Muscle layer of colon (tissue), 2 donors: ENCODE data around the gene COX5A.

Experiments
- H3K27ac ChIP-seq: one replicate; pipeline ENCODE4 v1.7.0; 2013; ENCODE audit warnings: low read depth, mild to moderate bottlenecking, low read length, moderate library complexity
- H3K27me3 ChIP-seq, 2 donors: one replicate each; pipeline ENCODE4 v1.7.0; 2013; ENCODE audit warnings: low read length in 2 of 2, mild to moderate bottlenecking in 2 of 2; ENCODE audit not compliant: insufficient read depth in 2 of 2, control insufficient read depth in 1 of 2
- H3K36me3 ChIP-seq: one replicate; pipeline ENCODE4 v1.7.0; 2013; ENCODE audit warnings: mild to moderate bottlenecking, low read length; ENCODE audit not compliant: insufficient read depth
- H3K4me1 ChIP-seq: one replicate; pipeline ENCODE4 v1.7.0; 2013; ENCODE audit warnings: mild to moderate bottlenecking, low read length; ENCODE audit not compliant: insufficient read depth
- H3K4me3 ChIP-seq, 2 donors: one replicate each; pipeline ENCODE4 v1.7.0; 2013; ENCODE audit warnings: low read length in 2 of 2, low read depth in 1 of 2, mild to moderate bottlenecking in 1 of 2, moderate library complexity in 1 of 2
- H3K9ac ChIP-seq: one replicate; pipeline ENCODE4 v1.7.0; 2013; ENCODE audit warnings: low read length
- H3K9me3 ChIP-seq: one replicate; pipeline ENCODE4 v1.7.0; 2013; ENCODE audit warnings: mild to moderate bottlenecking, low read length
- donor health status: abdominal sarcoma.
- donor health status: Adenocarcinoma of cecum.

COX5A gene

DNA sequence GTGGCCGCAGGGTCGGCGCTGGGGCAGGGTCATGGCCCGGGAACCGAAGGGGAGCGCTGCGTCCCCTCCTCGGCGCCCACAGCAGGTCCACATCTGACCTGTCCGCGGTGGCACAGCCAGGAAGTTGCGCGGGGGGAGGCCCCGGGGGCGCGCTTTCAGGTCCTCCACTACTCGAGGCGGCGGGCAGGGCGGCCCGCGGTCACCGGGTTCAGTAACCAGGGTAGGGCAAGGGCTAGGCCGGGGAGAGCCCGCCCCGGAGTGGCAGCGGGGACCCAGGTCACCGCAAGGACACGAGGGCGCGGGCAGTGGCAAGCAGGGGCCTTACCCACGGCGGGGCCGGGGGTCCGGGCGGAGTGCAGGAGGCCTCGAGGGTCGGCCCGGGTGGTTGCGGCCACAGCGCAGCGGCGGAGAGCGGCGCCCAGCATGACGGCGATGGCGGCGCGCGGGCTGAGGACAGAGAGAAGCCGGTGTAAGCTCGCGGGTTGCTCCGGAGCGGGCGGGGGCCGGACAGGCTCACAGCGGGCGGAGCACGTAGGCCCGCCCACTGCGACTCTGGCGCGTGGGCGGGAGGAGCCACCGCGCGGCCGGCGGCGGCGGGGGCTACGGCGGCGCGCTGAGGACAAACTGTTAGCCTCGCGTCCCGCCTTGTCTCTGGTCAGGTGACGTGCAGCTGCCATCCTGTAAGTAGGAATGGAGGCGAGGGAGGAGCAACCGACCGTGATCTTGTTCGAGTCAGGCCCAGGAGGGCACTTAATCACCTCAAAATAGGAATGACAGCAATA, at the start of gene COX5A:
Gene COX5A, minus strand, starts transcription at position 484 of the 782 bp plus-strand sequence. Its CDS starts 59 bp downstream, at position 425.
- H3K27ac ChIP-seq: peak within 1 kb of the TSS; percentile 99
- peak within 1 kb of the TSS; percentile 51 for H3K9ac ChIP-seq
- no peaks in the 10 kb centered on the region for H3K36me3 ChIP-seq
- peaks cover 19% of the 10 kb centered on the region for H3K4me1 ChIP-seq
- H3K9me3 ChIP-seq: no peaks in the 10 kb centered on the region
- H3K27me3 ChIP-seq: no peaks in the 10 kb centered on the region
- peak within 1 kb of the TSS; percentile 66 to 99 for H3K4me3 ChIP-seq

DNA sequence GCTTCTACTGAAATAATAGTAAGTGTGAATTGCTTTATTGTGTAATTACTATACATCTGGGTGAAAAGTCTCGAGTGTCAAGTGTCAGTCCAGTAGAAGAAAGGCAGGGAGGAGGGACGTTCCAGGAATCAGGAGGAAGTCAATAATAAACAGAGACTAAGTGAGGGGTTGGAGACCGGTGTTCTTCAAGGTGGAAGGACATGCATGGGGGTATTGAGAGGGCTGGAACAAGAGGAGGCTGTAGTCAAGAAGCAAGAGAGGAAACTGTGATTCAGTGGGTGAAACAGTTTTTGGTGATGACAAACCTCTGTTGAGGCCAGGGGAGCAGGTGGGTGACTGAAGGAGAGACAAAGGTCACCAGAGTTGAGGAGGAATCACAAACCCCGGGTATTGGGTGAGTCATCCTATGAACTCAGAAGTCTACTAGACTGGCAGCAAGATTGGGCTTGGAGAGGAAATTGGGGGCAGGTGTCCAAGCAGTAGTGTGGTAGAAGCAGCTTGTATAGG, 45.9 kb upstream of the COX5A start:
- no peaks in the 10 kb centered on the region for H3K36me3 ChIP-seq
- no peaks in the 10 kb centered on the region for H3K27me3 ChIP-seq
- no peaks in the 10 kb centered on the region for H3K4me1 ChIP-seq
- no peak overlapping the region for H3K27ac ChIP-seq
- H3K9me3 ChIP-seq: no peaks in the 10 kb centered on the region
- no peak overlapping the region for H3K9ac ChIP-seq
- no peak overlapping the region for H3K4me3 ChIP-seq

DNA sequence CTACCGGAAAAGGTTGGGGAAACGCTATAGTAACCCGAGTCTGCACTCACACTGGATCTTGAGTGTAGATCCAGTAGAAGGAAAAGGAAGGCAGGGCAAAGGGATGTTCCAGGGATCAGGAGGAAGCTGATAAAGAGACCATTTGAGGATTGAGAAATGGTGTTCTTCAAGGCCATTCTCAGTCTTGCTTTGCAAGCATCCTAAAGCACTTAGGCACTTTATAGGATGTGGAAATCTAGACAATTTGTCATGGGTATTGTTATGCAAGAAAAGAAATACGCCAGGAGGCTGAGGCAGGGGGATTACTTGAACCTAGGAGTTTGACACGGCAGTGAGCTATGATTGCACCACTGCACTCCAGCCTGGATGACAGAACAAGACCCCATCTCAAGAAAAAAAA, 44.3 kb upstream of the COX5A start:
- no peaks in the 10 kb centered on the region for H3K27me3 ChIP-seq
- H3K9ac ChIP-seq: no peak overlapping the region

DNA sequence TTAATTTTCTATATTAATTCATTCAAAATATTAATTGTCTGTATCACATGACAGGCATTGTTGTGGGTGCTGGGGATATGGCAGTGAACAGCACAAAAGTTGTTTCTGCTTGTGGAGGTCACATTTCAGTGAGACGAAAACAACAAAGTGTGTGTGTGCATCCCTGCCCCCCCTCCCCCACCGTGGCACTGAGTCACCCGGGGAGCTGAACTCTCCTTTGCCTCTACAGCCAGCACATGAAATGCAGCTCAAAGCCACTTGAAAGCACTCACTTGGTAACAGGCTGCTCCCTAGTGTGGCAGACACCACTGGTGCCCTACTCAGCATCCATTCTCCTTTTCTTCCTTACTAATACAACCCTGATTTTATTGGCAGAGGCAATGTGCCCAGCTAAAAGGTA, 40.6 kb upstream of the COX5A start:
- no peaks in the 10 kb centered on the region for H3K9me3 ChIP-seq
- H3K36me3 ChIP-seq: no peaks in the 10 kb centered on the region
- no peak overlapping the region for H3K9ac ChIP-seq
- no peak overlapping the region for H3K27ac ChIP-seq
- no peak overlapping the region for H3K4me3 ChIP-seq
- H3K4me1 ChIP-seq: no peaks in the 10 kb centered on the region
- H3K27me3 ChIP-seq: no peaks in the 10 kb centered on the region

More for the DNA sequence above, 44.3 kb upstream of the COX5A start:
- no peaks in the 10 kb centered on the region for H3K36me3 ChIP-seq
- no peak overlapping the region for H3K4me3 ChIP-seq
- no peaks in the 10 kb centered on the region for H3K4me1 ChIP-seq
- H3K27ac ChIP-seq: no peak overlapping the region
- no peaks in the 10 kb centered on the region for H3K9me3 ChIP-seq

DNA sequence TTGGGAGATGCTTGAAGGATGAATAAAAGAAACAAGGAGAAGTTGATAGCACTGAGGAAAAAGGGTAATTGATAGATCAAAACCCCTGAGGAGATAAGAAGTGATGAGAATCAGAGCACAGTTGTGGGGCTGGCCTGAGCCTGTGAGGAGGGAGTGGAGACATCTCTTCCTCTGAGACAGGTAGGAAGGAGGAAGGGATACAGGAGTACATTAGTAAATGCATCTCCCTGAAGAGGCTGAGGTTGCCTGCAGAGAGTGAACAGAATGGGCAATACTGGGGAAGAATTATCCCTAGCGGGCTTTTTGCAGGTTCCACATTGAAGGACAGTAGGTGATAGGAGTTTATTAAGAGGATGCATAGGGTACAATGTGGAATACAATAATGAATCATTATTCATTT, 40.2 kb upstream of the COX5A start:
- Histone ChIP-seq H3K9ac (no peak overlapping the region), H3K36me3 (no peaks in the 10 kb centered on the region), H3K4me3 (no peak overlapping the region), H3K27ac (no peak overlapping the region), H3K4me1 (no peaks in the 10 kb centered on the region), H3K27me3 (no peaks in the 10 kb centered on the region), H3K9me3 (no peaks in the 10 kb centered on the region)

DNA sequence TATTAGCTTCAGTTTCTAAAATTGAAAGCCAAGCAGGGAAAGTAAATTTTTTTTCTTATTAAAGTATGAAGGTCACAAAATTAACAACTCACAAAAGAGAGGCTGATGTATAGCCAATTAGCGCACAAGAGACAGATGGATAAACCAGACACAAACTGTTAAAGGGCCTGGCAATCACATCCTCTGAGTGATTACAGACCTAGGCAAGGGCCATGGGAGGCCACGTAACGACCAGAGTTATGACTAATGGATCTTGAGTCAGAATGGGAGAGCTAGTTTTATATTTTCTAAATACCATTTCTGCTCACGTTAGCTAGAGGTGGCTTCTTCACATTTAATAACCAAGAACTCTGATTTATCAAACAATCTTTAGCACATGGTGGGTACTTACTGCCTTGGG, 39.7 kb upstream of the COX5A start:
- Histone ChIP-seq H3K36me3 (no peaks in the 10 kb centered on the region), H3K27ac (no peak overlapping the region), H3K9me3 (no peaks in the 10 kb centered on the region), H3K4me1 (no peaks in the 10 kb centered on the region), H3K9ac (no peak overlapping the region), H3K4me3 (no peak overlapping the region), H3K27me3 (no peaks in the 10 kb centered on the region)

DNA sequence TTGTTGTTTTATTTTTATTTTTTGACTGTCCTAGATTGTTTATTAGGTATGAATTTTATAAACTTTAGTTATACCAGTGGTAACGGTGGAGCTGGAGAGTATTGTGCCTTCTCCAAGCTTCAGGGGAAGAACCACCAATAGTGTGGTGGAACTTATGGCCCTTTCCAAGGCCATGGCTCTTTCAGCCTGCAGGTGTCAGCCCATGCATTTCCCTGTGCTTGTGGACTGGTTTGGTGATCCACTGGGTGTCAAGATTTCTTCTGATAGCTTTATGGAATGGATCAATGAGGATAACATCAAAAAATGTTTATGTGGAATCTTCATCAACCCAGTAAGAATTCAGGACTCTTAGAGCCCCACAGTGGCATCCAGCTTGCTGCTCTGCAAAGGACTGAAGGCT, 38.3 kb upstream of the COX5A start:
- H3K36me3 ChIP-seq: no peaks in the 10 kb centered on the region
- H3K27me3 ChIP-seq: no peaks in the 10 kb centered on the region
- H3K4me1 ChIP-seq: no peaks in the 10 kb centered on the region
- no peak overlapping the region for H3K27ac ChIP-seq
- H3K4me3 ChIP-seq: no peak overlapping the region
- H3K9me3 ChIP-seq: no peaks in the 10 kb centered on the region
- H3K9ac ChIP-seq: no peak overlapping the region

DNA sequence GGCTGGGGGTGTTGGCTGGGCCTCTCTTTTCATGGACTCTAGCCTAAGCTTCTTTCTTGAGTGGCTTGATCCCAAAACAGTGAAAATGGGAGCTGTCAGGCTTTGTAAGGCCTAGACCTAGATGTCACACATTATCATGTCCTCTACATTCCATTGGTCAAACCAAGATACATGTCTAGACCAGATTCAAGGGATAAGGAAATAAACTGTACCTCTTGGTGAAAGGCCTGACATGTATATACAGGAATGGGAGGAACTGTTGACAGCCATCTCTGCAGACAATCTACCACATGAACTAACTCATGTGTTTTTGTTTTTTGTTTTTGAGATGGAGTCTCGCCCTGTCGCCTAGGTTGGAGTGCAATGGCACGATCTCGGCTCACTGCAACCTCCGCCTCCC, 29.8 kb upstream of the COX5A start:
- Histone ChIP-seq H3K9me3 (no peaks in the 10 kb centered on the region), H3K9ac (no peak overlapping the region), H3K36me3 (no peaks in the 10 kb centered on the region), H3K4me1 (no peaks in the 10 kb centered on the region), H3K27ac (no peak overlapping the region), H3K4me3 (no peak overlapping the region), H3K27me3 (no peaks in the 10 kb centered on the region)

DNA sequence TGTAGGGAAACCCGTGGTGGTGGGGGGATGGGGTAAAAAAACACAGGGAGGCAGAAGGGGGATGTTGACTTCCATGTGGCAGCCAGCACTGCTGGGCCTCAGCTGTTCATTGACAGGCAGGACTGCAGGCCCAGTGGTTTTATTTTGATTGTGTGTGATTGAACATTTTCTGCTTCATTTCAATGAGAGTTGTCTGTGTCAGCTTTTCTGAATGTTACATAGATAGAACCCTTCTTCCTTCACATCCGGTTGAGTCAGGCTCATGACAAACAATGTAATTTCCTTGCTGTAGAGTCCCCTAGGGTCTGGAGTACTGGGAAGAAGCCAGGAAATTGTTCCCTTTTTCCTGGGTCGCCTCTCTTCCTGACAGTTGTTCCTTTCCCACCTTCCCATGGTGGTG, 26.9 kb upstream of the COX5A start:
- no peaks in the 10 kb centered on the region for H3K9me3 ChIP-seq
- no peak overlapping the region for H3K4me3 ChIP-seq
- H3K4me1 ChIP-seq: no peaks in the 10 kb centered on the region
- H3K9ac ChIP-seq: no peak overlapping the region
- no peak overlapping the region for H3K27ac ChIP-seq
- peaks cover 3 to 7% of the 10 kb centered on the region in 2 donors for H3K27me3 ChIP-seq
- no peaks in the 10 kb centered on the region for H3K36me3 ChIP-seq

DNA sequence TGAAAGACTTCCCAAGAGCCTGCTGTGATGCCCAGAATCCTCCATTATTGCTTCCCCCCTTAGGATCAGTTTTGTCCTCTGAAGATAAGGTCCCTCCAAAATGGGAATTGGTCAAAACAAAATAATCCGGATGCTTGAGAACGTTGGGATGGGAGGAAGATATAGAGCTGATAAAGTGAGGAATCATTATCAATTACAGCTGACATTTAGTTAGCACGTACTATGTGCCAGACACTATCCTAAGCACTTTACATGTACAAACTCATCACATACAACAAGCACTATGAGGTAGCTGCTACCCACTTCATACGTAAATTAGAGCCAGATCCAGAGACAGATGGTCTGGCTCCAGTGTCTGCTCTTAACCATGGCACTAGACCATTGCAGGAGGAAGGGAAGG, 25.3 kb upstream of the COX5A start:
- no peak overlapping the region for H3K9ac ChIP-seq
- no peak overlapping the region for H3K27ac ChIP-seq
- peaks cover 17 to 22% of the 10 kb centered on the region in 2 donors for H3K27me3 ChIP-seq
- H3K9me3 ChIP-seq: no peaks in the 10 kb centered on the region
- no peaks in the 10 kb centered on the region for H3K36me3 ChIP-seq
- H3K4me1 ChIP-seq: peaks cover 11% of the 10 kb centered on the region
- H3K4me3 ChIP-seq: no peak overlapping the region

DNA sequence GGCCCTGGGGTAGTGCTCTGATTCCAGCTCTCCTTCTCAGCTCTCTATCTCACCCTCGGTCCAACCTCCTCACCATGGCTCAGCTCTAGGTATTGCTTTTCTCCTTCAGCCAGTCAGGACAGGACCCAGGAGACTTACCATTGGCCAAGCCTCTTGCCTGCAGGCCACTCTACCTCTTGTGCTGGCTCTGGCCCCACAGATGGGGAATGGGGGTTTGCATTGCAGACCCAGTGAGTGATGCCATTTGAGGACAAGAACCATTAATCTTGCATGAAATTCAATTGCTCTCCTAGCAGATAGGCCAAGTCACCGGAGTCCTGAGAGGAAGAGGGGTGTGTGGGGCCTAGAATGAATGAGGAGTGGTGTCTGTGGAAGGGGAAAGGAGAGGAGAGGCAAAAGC, 24.8 kb upstream of the COX5A start:
- no peak overlapping the region for H3K27ac ChIP-seq
- H3K9ac ChIP-seq: no peak overlapping the region
- H3K27me3 ChIP-seq: peaks cover 21 to 28% of the 10 kb centered on the region in 2 donors
- H3K4me3 ChIP-seq: no peak overlapping the region
- no peaks in the 10 kb centered on the region for H3K9me3 ChIP-seq
- H3K36me3 ChIP-seq: no peaks in the 10 kb centered on the region
- H3K4me1 ChIP-seq: peaks cover 14% of the 10 kb centered on the region

DNA sequence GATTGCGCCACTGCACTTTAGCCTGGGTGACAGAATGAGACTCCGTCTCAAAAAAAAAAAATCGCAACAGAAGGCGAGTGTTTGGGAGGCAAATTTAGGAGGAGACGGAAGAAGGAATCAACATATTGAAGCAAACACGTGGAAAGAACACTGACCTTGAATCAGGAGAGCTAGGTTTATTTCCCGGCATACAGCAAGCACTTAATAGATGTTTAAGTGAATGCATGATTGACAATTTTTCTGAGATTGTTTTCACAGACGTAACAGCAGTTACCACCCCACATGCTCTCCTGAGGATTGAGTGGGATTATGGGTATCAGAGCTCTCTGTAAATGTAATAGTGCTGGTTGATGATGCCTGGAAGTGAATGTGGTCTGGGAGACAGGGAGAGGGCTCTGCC, 24.3 kb upstream of the COX5A start:
- no peak overlapping the region for H3K9ac ChIP-seq
- H3K27ac ChIP-seq: no peak overlapping the region
- H3K4me1 ChIP-seq: peaks cover 14% of the 10 kb centered on the region
- H3K36me3 ChIP-seq: no peaks in the 10 kb centered on the region
- H3K27me3 ChIP-seq: peaks cover 21 to 32% of the 10 kb centered on the region in 2 donors
- H3K9me3 ChIP-seq: no peaks in the 10 kb centered on the region
- no peak overlapping the region for H3K4me3 ChIP-seq
